Stimulated activated naive CD4-positive, alpha-beta T cell treated with Interleukin-2 at 50 U/mL for 16 hours (primary cell): ENCODE measurements around the gene GATAD2A.
"Not testable (repeated sequence)": the region's sequence is repeated elsewhere in the genome, so short reads cannot be mapped to it uniquely, and the experiment has no call there.

Experiments used
- DNase-seq: peaks from one replicate; lab custom pipeline; 2025; lab: John Stamatoyannopoulos, UW

Gene GATAD2A

DNA sequence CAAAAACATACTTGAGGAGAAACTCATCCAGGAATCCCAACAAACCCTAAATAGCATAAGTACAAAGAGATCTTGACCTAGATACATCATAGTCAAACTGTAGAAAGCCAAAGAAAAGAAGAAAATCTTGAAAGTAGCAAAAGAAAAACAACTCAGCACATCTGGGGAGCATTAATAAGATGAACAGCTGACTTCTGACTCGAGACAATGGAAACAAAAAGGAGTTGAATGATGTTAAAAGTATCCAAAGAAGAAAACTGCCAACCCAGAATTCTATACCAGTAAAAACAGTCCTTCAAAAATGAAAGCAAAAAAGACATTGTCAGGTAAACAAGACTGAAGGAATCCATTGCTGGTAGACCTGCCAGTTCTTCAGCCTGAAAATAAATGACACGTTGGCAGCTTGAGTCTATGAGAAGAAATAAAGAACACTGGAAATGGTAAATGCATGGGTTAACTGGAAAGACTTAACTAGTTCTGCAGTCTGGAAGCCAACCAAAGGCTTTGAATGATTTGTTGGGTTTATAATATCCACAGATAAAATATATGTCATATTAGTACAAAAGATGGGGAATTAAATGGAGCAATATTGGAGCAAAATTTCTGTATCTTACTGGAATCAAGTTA is 63.1 kb downstream of the GATAD2A start:
- no peak for DNase-seq

DNA sequence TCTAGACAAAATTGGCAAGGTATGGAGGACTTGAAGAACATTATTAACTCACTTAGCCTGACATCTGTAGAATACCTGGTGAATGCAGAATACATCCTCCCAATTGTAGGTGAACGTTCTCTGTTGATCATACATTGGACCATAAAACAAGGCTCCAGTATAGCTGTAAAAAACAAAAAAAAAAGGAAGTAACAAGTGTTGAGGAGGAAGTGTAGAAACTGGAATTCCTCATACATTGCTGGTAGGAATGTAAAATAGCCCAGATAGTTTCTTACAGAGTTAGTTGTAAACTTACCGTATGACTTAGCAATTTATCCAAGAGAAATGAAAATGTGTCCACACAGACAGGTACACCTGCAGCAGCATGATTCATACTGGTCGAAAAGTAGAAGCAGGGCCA is 65.1 kb downstream of the GATAD2A start:
- no peak for DNase-seq

DNA sequence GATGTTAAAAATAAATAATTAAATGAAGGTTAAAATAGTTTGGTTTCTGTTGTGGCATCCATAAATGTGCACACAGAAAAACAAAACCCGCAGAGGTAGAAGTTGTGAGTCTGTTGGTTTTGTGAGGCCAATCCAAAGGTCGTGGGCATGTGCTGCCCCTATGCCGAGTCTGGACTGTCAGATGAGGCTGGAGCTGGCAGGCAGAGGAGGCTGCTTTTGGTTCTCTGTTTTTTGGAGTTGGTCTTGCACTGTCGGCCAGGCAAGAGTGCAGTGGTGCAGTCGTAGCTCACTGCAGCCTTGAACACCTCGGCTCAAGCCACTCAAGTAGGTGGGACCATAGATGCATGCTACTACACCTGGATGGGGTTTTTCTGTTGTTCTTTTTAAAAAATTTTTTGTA is 66.2 kb downstream of the GATAD2A start:
- no peak for DNase-seq

DNA sequence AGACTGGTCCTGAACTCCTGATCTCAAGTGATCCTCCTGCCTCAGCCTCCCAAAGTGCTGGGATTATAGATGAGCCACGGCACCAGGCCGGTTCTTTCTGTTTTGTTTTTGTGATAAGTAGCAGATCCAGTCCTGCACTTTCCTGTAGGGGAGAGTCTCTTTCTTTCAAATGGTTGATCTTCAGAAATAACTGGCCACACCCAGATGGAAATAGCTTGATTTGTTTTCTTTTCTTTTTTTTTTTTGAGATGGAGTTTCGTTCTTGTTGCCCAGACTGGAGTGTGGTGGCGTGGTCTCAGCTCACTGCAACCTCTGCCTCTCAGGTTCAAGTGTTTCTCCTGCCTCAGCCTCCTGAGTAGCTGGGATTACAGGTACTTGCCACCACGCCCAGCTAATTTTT is 66.6 kb downstream of the GATAD2A start:
- DNase-seq, result not testable (repeated sequence)

DNA sequence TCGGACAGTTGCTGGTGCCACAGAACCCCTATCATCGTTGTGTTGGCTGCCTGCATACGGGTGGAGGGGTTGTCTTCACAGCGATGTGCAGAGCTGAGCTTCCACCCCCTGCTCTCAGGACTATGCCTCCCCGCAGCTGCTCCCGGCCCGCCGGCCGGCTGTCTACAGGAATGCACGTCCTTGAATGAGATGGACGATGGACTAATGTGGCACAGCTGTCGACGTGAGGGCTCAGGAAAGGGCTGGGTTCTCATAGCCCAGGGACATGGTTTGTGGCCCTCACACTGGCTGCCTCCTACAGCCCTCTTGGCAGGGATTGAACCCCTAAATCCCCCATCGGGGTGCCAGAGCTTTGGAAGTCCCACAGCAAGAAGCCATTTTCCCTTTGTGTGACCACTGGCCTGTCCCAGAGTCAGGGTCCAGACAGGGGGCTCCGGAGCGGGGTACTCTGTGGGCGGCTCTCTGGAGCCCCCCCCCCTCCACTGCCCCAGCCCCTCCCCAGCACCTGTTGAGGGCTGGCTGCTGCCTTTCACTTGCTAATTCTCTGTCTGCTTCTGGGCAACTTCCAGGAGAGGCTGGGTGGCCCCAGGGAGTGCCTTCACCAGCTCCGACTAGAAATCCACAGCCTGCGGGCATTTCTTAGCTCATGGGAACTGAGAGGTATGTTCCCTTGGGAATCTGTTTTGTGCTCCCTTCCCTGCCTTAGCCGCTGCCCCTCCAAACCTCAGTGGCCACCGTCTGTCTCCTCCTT is 69.7 kb downstream of the GATAD2A start:
- no peak for DNase-seq

DNA sequence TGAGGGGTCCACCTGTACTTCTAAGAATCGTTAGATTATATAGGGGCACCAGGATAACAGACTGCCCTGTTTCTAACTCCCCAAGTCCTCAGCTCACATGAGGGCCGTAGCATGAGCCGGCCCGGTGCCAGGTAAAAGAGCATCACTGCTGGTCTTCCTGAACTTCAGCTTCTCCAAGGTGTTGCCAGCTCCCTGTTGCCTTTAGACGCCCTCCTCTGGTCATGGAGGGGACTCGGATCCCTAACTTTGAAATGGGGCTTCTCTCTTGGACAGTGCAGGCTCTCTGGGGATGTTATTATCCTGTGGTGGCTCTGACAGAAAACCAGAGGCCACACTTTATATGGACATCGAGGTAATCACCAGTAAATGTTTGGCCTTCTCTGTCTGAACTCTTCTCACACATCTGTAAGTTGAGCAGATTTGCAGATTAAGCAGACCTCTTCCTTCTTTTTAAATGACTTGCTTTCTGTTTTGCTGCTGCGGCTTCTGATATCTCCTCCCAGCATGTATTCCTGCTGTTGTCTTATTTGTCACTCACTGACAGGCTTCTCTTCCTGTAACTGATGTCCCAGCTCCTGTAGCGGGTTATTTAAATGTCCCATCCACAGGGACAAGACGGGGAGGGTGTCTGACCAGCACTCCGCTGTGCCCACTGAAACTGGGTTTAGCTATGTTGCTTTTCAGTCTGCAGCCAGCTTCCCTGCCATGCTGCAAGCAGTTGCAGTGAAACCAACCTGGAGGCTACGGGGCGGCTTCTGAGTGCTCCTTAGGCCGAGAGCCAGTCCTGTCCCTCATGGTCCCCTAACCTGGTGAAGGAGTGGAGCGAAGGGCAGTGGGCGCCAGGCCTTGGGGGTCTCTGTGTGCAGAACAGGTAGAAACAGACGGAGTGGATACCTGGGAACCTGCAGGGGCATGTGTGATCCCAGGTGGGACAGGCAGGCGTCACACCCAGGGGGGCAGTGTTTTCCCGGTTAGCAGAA is 70.7 kb downstream of the GATAD2A start:
- DNase-seq, result no peak

DNA sequence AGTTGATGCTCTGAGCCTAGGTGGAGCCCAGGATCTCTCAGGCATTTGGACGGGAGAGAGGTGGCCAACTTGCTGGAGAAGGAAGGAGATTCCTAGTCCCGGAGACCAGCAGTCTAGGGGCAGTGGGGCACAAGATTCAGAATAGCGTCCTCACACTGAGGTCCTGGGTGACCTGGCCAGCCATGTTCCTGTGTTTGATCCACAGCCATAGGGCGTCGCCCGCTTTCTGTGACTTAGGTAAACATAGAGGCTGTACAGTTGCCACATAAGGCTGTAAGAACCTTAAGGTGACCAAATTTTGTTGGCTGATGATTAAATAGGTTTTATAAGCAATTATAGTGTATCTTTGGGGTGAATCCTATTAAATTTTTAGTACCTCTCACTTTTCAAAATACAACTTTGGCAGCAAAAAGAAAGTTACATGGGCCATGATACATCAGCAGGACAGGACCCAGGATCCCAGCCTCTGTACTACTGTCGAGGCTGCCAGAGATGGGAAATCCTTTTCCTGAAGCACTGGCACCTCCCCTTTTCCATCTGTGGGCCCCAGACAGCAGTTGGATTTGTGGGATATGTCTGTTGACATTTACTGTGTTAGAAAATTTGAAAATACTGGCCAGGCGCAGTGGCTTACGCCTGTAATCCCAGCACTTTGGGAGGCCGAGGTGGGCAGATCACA is 72.4 kb downstream of the GATAD2A start:
- DNase-seq, result no peak

DNA sequence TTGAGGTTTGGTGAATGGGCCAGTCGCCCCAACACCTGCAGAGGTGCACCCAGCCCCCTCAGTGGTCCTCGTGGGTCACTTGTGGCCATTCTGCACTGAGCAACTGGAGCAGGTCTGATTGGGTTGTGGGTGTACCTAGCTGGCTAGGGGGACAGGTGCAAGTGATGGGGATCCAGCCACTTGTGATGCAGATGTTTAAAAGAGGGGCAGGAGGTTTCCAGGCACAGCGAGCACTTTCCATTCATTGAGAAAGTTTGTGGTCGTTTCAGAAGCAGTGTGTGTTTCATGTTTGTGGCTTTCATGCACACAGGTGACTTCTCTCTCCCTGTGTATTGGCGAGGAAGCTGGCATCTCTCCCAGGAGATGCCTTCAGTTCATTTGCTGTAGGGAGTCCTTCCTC is 75.2 kb downstream of the GATAD2A start:
- no peak for DNase-seq

DNA sequence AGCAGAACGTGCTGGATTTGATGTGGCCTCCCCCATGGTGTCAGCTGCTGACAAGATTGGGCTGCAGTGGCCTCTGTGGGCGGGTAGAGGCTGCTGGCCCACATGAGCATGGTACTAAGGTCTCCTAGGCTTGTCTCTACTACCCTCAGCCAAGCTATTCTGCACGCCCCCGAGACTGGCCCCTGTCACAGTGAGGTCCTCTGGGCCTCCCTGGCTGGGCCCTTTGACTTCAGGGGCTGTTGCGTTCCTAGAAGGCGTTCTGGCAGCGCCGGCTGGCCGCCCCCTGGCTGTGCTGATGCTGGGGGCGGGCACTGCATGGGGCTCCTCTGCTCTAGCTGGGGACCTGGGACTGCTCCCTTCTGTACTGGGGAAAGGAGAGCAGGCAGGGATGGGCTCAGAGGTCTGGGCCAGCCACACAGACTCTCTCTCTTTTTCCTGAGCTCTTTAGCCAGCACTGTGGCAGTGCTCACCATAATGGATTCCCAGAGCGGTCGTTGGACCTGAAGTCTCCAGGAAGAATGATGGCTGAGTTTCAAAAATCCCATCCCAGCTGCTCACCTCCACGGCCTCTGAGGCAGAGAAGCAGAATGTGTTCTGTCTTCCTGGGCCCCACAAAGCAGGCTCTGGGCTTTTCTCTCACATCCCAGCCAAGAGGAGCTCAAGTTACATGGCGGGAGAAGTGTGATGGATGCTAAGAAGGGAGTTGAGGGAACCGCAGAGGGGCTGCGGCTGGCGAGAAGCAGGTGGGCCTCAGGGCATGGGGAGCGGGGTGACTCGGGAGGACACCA is 77.5 kb downstream of the GATAD2A start:
- no peak for DNase-seq

DNA sequence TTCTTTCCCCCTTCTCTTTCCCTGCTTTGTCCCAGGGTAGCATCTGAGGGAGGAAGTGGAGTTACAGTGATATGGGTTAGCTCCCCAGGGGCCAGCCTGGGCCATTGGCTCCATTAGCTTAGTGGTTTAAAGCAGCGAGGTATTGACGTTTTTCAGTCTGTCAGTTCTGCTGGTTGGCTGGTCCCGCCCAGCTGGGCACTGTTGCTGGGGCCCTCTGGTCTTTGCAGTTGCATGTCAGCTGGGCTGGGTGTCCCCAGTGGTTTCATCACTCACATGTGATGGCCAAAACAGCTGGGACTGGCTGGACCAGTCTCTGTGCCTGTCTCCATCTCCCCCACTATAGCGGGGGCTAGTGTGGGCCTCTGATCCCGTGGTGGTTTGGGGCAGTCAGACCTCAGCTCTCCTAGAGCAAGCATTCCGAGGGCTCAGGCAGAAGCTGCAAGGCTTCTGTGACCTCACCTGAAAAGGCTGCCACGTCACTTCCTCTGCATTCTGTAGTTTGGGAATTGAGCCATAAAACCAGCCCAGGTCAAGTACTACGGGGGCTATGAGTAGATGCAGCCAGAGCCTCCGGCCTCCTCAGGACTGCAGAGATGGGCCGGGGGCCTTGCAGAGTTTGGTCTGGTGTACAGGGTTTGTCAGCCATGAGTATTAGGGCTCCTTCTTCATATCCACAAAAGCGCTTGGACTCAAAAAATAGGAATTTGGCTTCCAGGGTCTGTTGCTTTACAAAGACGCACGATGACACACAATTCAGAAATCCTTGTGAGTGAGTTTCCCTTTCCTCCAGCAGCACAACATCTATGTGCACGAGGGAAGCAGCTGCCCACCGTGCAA is 79.9 kb downstream of the GATAD2A start:
- DNase-seq, result no peak

DNA sequence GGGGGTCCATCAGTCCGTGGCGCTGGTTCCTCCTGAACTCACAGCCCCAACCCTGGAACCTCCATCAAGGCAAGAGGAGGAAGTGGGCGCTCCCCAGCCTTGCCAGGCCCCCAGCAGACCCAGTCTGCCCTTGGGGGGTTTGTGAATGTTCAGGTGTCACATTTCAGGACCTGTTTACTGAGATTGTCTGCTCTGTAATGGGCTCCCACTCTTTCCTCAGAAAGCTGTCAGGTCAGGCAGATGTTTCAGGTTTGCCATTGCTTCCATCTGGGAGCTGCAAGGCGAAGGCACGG is 80.5 kb downstream of the GATAD2A start:
- no peak for DNase-seq

DNA sequence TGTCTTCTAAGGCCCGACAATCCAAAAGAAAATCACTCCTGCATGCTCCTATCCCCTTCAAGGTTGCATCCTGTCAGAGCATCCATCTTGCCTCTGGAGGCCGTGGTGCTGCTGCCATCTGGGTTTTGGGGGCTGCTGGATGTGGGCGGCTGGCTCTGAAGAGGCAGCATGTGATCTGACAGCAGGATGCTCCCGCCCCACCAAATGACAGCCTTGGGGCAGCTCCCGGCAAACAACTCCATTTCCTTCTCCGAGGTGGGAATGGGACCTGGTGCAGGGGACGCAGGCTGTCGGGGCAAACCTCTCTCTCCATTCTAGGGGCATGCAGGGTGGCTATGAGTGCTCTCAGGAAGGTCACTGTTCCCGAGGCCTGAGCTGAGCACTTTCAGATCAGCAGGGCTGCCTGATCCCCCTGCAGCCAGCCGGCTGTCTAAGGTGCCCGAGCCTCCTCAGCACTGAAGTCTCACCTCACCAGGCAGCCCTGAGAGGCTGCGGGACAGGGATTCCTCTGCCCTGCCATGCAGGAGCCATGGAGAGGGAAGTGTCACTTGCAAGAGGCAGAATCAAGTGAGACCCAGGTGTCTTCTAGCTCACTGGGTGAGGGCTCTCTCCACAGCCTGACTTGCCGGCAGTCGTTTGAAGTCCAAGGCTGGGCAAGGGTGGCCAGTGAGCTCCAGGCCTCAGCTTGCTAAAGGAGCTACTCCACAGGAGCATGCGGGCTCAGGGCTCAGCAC is 81.0 kb downstream of the GATAD2A start:
- no peak for DNase-seq

DNA sequence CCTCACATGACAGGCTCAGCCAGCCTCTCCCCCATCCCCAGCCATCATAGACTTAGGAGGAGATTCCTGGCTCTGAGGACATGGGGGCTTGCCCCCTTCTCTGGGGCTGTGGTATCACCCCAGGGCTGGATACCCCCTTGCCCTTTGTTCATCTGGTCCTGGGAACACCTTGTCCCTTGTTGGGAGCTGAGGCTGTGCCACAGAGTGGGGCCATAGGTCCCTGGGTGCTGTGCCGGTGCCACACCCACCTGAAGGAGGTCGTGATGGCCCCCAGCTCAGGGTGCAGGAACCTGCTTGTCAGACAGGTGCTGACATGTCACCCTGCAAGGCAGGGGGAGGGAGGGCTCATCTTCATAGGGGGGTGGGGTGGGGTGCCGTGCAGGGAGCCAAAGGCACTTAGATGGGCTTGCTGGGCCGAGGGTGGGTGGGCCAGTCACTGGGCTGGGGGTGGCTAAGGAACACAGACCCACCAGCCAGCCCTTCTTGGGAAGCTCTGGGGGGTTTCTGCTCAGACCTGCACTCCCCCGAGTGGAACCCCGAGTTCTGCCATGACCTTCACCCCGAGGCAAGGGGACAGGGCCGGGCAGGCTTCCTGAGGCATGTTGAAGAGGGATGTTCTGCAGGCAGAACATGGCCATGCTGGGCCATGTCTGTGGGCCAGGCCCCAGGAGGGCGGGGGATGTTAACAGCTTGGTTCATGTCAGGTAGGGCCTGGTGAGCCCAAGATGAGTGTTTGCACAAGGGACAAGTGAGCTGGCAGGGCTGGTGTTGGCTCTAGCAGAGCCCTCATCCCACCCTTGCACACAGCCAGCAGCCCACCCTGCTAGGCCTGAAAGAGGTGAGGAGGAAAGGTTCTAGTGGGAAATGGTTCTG is 81.8 kb downstream of the GATAD2A start:
- DNase-seq, result no peak

DNA sequence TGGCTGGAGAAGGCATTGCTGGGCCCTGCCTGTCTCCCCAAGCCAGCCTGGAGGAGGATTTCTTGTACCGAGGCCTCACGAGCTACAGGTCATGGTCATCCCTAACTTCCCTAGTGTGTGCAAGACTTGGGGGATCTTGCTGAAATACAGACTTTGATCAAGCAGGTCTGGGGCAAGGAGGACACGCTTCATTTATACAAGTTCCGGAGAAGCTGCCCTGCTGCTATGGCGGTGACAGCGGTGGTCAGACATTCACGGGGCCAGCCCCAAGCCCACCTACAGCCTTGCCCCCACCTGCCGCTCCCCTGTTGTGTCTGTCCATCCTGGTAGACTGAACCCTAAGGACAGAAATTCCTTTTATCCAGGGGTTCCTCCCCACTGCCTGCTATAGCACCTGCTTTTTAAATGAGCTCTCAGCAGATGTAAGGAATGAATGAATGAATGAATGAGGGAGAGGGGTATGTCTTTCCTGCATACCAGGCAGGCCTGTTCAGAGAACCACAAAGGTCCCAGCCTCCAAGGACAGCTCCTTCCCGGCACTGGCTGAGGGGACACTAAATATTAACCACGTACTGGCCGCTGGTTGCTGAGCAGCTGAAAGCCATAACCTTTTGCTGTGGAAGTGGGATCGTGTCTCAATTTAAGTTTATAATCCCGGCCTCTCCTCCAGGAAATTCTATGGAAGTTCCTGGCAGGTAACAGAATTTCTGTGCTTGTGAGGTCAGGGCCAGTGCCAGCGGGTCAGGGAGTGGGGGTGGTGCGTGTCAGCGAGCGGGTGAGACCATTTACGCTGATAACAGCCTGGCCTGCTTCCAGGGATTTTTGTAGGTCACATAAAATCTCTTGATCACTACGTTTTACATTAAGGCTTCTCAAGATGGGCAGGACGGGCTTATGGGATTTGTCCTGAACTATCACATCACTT is 82.7 kb downstream of the GATAD2A start:
- no peak for DNase-seq

DNA sequence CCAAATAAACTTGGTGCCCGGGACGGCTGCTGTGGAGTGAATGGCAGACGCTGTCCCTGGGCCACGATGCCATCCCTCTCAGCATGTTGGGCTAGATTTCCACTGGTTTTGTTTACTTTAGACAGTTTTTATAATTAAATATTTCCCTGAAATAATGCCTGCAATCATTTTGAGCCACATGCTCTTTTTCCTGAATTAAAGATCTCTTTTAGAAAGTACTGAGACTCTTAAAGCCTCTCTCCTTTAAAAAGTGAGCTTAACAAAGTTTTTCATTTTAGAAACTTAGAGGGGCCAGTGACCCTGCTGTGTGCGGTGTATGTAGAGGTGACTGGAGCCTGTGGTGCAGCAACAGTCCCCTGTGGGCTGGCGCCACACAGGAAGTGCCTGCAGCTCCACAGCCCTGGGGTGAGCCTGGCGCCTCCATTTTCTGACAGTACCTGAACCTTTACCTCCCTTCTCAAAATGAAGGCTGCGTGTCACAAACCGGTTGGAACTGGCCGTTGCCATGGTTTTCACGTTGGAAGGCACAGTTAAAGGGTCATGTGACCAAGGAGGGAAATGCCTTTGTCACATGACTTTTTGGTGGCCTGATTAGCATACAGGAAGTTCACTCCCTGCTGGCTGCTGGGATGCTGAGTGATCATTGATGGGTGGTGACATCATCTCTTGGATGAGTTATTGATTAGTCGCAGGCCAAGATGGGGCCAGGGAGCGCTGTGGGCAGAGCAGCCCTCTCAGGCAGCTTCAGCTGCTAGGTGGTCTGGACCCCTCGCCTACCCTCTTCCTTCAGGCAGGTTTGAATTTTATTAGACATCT is 83.6 kb downstream of the GATAD2A start:
- DNase-seq, result peak; percentile 83

DNA sequence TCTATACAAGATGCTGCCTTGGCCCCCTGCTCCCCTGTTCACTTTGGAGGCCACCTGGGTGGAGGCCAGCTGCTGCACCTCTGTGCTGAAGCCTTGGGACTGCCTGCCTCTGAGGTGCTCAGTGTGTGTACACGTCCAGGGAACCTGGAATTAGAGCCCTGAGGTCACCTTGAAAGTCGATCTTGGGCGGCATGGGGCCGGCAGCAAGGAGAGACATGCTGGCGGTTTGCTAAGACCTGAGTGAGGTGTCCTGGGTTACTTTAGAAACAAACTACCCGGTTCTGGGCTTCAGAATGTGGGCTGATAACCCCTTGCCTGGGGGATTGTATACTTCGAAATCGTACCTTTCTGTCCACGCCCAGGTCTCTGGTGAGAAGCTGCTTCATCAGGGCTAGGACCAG is 84.3 kb downstream of the GATAD2A start:
- DNase-seq, result no peak
